HG02884 (cell line): Measurements from ENCODE around the gene ETV3.
"Not testable (repeated sequence)": the region's sequence is repeated elsewhere in the genome, so short reads cannot be mapped to it uniquely, and the experiment has no call there.

Source experiments
- ATAC-seq: cut with Tn5 transposase; IDR thresholded peaks from one replicate; pipeline ENCODE4 v1.9.1; 2021; ENCODE audit warnings: mild to moderate bottlenecking, moderate library complexity; ENCODE audit not compliant: unreplicated experiment

The ETV3 gene

DNA sequence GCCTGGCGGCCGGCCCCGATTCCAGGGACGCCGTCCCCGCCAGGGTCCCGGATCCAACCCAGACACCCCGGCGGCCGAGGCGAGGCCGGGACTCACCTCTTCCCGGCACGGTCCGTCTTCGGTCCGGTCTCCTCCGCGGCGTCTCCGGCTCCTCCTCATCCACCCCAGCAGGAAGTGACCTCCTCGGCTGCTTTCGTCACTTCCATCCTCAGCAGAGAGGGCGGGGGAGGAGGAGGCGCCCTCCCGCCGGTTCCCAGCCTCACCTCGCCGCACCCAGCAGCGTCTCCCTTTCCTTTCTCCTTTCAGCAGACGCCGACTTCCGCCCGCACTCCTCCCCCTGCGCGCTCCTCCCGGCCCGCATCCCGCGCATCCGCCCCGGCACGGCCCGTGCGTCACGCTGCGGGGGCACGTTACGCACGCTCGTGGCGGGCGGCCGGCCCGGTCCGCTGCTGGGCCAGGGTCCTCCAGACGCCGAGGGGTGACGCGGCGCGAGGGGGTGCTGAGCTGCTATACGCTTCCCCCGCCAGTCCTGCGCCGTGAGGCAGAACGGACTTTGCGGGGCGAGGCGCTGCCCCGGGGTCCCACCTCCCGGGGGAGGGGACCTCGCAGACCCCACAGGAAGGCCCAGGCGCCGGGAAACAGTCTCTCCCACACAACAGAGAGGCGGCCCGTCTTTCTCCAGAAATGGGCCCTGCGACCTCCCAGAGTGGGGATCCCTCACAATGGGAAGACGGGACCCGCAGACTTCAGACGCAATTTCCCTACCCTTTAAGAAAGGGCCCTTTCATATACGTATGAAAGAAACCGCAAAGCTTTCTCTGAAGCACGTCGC is at the start of gene ETV3:
ETV3 (minus strand) TSS at position 176 of the 832 bp plus-strand sequence. CDS start 2,043 bp downstream, outside the sequence.
- ATAC-seq = peak; percentile 73

DNA sequence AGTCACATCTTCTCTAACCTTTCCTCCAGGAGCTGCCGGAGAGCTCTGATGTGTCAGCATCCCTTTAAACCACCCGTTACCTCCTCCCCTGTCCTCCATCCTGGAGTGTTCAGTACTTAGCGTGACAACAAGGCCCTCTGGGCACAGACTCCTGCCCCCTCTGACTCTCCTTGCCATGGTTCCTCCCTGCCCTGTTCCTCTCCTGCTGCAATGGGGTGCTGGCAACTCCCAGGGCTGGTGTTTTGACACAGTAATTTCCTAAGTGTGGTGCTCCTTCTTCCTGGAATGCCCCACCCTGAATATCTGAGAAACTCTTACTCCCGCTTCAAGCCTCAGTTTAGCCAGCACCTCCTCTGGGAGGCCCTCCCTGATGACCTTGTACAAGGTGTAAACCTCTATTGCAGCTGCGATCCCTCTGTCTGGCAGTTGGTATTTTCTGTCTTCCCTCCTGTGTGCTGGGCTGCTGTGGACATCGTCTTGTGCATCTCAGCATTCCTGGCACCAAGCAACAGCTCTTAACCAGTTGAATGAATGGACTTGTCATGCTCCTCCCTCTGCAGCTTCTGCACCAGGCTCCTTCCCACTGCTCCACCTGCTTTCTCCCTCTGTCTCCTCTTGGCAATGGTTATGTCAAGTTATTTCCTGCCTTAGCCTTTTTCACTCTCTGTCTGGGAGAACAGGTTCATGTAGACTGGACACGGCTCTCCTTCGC is 48.2 kb upstream of the ETV3 start:
- no peak for ATAC-seq

DNA sequence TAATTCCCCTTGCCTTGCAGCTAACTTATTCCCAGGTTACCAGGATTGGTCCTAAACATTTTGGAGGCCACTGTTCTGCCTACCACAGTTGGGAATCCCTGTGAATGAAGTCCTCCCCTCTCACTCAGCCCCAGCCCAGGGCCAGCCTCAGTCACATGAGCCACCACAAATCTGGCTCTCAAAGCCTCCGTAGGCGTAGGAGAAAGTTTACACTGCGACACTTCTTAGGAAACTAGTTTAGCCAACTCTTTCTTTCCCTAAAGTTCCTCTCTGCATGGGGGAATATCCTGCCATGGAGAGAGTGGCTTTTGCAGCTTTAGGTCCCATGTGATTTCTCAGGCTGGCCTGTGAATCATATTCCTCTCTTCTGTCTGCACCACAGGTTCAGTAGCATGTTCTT is 45.7 kb upstream of the ETV3 start:
- ATAC-seq = no peak

DNA sequence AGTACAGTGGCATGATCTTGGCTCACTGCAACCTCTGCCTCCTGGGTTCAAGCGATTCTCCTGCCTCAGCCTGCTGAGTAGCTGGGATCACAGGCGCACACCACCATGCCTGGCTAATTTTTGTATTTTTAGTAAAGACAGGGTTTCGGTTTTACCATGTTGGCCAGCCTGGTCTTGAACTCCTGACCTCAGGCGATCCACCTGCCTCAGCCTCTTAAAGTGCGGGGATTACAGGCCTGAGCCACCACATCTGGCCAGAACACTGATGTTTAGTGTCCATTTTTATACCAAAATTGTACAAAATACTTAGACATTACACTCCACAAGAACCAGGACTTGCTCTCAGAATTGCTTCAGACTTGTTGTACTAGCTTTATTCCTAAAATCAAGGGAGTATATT is 44.2 kb upstream of the ETV3 start:
- not testable (repeated sequence) for ATAC-seq

DNA sequence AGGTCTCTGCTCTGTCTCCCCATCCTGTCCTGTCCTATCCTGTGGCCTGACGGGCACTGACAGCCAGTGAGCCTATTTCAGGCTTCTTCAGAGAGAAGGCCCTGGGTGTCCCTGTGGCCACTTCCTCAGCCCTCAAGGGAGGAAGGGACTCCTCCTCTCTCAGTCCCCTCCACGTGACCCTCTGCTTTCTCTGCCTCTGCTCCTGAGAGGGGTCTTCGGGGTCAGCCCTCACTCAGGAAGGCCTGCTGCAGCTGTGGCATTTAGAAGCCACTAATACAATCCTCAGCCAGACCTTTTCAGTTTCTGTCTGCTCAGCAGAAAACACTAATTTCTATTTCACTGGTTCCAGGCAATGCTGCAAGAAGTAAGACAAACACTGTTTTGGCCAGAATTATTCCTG is 43.6 kb upstream of the ETV3 start:
- no peak for ATAC-seq

DNA sequence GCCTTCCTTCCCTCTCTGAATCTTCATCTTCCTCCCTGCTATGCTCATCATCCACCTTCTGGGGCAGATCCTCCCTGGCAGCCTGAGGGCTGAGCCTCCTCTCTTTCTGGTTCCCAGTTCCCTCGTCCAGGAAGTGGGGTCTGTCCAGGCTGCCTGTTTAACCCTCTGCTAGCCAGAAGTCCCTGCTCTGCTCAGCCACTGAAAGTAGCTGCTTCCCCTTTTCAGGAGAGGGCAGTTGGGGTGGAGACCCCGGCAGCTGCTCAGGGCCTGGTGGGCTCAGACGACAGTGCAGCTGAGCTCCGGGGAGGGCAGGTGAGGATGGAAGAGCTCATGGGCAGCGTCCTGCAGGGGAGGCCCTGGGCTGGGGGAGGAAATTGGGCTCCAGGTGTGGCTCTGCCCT is 43.1 kb upstream of the ETV3 start:
- no peak for ATAC-seq

DNA sequence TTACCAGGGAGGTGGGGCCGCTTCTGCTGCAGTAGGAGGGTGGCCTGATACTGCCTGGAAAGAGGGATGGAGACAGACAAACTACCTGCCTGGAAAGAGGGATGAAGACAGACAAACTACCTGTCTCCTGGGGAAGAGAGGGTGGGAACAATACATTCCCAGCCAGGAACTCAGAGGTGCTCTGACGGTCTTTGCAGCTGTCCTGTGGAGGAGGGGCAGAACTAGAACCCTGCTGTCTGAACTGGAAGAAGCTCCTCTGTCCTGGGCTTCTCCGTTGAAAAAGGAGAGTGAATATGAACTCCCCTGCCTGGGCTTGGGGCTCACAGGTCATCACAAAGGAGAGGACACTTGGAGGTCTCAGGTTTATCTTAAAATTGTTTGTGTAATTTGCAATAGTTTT is 40.3 kb upstream of the ETV3 start:
- ATAC-seq = no peak

DNA sequence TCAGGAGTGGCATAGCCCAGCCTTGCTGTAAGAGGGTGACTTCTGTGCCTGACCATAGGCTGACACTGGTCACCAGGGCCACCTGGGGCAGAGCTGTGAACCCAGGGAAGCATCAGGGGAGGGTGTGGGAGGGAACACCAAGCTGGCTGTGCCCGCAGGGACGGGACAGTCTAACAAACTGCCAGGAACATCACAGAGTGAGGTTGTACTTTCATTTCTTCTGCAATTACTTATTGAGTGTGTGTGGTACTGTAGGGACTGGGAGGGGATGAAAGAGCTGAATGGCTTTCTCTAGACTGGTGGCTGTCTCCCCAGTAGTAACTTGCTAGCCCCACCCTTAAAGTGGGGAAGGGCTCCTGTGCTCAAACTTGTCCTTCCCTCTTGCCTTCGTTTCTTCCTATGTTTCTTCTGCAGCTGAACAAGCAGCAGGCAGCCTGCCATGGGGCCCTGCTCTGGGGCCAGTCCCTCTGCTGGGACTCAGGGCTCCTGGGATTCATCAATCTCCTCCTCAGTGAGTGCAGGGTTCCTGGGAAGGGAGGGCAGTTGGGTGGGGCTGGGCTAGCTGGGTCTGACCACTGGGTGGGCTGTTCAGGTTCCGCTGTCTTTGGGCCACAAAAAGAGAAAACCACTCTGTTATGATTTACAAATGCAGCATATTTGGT is 39.7 kb upstream of the ETV3 start:
- no peak for ATAC-seq

DNA sequence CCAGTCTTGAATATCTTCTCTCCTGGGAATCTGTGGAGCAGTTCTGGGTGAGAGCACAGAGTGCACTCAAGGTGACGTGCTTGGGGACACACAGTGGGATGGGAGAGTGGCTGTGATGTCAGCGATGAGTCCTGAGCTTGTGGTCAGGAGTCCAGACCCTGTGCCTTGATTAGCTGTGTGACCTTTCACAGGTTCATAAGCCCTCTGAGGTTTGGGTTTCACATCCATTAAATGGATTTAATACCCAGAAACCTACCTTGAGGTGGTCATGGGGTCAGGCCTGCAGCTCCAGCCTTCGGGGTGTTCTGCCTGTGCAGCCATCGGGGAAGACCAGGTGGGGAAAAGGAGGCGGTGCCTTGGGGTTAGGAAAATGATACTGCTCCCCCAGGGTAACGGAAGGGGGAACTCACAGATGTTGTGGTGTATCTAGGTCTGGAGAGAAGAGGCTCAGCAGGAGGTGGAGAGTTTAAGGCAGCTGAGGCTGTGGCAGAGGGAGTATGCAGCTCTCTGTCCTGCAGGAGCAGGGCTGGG is 38.5 kb upstream of the ETV3 start:
- ATAC-seq = no peak

DNA sequence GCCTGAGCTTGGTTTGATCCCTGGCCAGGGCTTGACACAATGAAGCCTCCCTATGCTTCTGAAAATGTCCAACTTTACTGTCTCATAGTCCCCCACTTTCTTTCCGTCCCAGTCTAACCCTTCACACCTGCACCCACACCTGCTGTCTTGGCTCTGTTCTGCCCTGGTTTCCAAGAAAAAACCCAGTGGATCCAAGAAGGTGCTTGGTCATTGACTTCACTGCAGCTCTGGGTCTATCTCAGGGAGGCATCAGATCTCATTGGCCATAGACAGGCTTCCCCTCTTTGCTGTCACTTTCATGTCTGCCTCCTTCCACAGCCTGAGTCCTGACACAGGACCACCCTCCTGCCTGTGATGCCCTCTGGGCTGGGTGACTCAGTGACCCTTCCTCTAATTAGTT is 37.8 kb upstream of the ETV3 start:
- no peak for ATAC-seq

DNA sequence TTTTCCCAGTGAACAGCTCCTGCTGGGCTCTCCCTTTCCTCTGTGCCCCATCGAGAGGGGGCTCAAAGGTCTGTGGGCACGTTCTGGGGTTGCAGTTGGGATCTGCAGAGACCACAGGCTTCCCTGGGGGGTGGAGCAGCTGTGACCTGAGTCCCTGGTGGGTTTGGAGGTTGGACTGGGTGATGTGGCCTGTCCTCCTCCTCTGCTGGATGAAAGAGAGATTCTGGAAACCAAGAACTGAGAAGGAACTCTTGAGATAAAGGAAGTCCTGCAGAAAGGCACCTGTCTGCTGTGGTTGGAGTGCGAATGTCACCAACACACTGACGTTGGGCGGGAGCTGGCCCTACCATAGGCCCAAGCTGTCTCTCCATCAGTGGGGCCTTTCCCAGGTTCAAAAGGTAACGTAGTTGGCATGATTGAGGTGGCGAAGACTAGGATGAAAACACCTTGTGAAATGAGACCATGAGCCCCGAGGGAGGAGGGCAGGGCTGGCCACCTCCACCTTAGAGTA is 35.8 kb upstream of the ETV3 start:
- ATAC-seq = no peak

DNA sequence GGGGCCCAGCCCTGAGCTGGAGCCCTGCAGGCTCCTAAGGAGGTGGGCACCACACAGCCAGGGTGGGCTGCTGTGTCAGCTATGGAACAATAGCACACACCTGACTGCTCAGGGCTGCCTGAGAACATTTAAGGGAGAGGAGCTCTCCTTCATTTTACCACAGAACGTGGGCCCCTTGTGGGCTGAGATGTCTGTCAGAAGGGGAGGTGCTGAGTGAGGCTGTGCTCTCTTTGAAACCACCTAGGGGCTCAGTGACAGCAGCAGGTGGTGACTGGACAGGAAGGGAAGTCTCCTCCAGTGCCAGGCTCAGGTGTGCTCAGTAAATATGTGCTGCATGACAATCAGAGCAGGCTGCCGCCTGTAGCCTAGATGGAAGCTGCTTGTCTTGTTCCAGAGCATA is 35.0 kb upstream of the ETV3 start:
- not testable (repeated sequence) for ATAC-seq

DNA sequence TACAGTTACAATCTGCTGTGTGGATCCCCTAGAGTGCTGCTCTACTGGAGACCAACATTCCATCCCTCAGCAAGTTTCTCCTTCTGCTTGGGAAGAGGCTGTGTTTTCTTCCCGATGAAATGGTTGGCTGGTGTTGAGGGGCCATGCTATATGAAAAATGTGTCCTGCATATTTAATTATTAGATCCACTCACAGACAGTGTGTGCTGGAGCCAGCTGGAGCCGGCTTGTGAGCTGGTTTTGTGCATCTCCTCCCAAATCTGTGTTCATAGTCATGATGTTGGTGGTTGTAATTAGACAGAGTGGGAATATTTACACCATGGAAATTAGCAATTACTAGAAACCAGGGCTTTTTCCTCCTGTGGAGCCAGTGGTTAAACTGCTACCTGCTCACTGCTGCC is 34.4 kb upstream of the ETV3 start:
- ATAC-seq = not testable (repeated sequence)

DNA sequence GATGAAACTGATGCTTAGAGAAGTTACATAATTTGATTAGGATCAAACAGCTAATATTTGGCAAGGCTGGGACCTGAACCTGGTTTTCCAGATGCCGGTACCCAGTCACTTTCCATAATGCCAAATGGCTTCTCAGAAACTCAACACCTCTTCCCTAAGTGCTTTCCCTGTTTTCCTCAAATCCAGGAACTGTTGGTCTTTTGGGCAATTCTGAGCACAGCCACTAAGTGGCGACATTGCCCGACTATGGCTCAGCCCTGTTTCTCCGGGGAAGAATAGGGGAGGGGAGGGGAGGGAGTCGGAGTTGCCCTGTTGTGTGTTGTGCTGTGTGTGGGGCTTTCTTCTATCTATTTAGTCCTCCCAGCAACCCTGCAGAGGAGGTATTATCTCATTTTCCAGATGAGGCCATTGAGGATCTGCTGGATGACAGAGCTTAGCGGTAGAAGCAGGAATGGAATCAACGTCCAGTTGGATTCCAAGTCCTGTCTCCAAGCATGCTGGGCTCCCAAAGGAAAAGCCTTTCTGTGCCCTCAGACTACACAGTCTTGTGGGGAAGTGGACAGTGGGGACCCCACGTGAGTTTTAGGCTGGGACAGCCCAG is 33.8 kb upstream of the ETV3 start:
- not testable (repeated sequence) for ATAC-seq

DNA sequence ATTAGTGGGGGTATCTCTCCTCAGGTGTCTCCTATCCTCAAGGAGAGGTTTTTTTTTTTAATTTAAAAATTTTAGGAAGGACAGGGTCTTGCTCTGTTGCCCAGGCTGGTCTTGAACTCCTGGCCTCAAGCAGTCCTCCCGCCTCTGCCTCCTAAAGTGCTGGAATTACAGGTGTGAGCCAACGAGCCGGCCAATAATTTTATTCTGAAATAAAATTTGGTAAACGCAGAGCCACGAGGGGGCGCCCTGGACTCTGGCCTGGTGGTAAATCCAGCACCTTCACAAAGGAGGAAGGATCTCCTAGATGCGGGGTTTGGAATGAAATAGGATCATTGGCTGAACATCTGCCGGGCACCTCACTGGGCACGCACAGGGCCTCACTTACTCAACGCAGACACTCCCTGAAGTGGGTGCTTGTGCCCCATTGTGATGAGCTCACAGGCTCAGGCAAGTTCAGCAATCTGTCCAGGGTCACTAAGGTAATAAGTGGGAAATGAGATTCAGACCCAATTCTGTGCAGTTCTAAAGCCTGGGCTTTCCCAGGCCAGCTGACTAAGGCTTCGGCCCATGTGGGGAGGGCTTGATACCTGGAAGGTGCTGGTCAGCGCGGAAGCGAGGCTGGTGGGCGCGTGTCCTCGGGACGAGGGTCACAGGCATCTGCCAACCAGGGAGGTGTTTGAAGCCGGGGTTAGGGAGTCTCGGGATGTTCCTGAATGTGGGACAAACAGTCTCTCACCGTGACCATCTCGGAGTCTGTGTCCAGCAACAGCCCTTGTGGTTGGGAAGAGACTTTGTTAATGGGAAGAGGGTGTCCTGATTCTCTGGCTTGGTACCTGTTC is 32.7 kb upstream of the ETV3 start:
- no peak for ATAC-seq

DNA sequence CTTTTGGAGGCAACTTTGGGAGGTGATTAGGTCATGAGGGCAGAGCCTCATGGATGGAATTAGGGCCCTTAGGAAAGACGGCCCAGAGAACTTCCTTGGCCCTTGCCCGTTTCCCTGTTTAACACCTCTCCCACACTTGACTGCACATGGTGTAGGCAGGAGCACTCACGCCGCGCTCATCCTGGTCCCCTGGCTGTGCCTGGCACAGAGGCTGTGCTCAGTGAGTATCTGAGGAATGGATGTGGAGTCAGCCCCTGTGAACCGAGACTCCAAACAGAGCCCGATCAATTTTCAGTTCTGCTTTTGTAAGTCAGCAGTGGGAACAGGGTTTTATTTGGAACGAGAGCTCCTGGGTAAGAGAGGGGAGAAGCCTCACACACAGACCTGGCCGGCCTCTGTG is 29.8 kb upstream of the ETV3 start:
- no peak for ATAC-seq

DNA sequence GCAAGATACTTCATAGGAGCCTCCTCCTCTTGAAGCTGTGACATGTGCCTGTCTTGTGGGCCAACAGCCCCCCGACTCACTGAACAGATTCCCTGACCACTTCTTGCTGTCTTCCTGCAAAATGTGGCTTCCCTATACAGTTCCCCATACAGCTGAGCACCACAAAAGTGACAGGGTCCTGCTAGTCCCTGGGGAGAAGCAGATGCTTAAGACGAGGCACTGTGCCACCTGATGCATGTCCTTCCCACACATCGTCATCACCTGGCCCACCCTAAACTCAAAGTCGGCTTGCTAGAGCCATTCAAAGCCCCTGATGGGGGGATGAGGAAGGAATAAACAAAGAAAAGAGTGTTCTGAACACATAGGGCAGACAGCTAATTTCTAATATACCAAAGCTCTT is 29.2 kb upstream of the ETV3 start:
- ATAC-seq = no peak

DNA sequence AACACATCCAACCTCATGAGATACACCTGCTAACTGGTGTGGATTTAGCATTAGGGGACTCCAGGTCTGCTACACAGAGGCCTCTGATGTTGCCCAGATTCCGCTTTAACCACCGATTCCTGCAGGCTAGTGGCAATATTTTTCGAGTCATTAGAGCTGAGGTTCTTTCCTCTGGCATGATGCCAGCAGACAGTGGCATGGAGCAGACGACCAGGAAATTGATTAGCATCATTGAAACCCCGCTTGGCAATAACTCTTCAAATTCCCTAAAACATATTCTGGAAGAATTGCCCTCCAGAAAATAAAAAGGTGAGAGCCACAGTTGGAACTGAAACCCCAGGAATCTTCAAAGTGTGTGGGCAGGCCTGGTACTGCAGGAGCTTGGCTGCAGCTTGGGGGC is 28.4 kb upstream of the ETV3 start:
- no peak for ATAC-seq

DNA sequence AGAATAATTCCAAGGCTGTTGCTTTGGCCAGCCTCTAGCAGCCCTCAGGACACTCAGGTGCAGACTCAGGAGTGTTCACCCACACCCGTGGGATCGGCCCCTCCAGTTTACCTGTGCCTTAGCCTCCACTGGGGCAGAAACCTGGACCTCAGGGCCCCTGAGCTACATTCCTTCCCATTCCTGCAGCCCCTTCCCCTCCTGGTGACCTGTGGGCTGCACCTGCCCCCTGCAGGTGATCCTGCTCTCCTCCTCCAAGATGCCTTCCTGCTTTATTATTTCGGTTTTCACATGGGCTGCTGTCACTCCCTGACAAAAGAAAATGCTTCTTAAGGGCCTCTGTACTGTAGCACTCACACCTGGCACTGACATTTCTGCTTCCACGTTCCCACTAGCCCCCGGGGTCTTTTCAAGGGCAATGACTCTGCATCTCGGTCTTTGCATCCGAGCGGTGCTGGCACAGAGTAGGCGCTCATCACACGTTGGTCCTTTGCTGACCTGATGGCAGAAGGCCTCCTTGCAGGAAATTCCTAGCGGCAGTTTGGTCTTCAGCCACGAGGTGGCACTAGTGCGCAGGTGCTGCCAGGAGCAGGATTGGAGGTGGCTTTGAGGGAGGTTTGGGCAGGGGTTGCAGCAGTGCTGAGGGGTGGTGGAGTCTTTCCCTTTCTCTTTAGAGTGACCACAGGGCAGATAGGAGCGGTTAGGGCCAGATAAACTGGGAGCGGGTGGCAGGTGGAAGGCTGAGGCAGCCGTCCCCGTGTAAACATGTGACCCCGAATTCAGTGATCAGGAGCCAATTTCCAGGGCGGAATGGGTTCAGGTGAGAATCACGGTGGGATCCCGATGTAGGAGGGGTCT is 25.3 kb upstream of the ETV3 start:
- no peak for ATAC-seq
